LNCaP clone FGC (cell line): ENCODE data around the gene MORC4.
A peak's percentile ranks its signal among the peaks of the same experiment; 100 is the strongest.

ENCODE experiments used
- DNase-seq: peaks from one replicate; pipeline ENCODE4 v3.0.0-alpha.2; 2011; ENCODE audit warnings: low read depth
- H3K4me3 ChIP-seq: 2 replicates; pipeline ENCODE4 v1.5.1; 2011; ENCODE audit warnings: mild to moderate bottlenecking, low read depth, low read length, control low read depth
- TF ChIP-seq, protein P1 (sequence below): IDR thresholded peaks from 2 replicates; pipeline ENCODE4 v1.5.1; 2012; ENCODE audit warnings: mild to moderate bottlenecking; ENCODE audit not compliant: control insufficient read depth, insufficient read depth; ENCODE audit errors: extremely low read depth

MORC4 gene

DNA sequence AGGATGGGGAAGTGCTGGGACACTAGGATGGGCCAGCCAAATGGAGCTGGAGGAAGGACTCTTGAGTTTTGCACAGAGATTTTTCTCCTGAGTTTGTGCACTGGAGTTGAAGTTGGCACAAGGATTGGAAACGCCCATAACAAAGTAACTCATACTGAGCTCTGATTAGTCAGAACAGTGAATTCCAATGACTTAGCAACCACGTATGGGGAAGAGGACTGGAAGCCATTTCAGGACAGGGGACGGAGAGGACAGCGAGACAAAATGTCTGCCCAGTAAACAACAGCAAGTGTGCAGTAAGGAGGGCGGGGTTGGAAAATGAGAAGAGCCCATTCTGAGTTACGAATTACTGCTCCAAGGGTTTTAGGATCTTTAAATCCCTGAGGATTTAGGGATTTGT lies 102.8 kb downstream of the MORC4 start:
- no peak for DNase-seq
- H3K4me3 ChIP-seq, result no peak overlapping the region
- TF ChIP-seq, protein P1, sequence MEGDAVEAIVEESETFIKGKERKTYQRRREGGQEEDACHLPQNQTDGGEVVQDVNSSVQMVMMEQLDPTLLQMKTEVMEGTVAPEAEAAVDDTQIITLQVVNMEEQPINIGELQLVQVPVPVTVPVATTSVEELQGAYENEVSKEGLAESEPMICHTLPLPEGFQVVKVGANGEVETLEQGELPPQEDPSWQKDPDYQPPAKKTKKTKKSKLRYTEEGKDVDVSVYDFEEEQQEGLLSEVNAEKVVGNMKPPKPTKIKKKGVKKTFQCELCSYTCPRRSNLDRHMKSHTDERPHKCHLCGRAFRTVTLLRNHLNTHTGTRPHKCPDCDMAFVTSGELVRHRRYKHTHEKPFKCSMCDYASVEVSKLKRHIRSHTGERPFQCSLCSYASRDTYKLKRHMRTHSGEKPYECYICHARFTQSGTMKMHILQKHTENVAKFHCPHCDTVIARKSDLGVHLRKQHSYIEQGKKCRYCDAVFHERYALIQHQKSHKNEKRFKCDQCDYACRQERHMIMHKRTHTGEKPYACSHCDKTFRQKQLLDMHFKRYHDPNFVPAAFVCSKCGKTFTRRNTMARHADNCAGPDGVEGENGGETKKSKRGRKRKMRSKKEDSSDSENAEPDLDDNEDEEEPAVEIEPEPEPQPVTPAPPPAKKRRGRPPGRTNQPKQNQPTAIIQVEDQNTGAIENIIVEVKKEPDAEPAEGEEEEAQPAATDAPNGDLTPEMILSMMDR, result no peak

DNA sequence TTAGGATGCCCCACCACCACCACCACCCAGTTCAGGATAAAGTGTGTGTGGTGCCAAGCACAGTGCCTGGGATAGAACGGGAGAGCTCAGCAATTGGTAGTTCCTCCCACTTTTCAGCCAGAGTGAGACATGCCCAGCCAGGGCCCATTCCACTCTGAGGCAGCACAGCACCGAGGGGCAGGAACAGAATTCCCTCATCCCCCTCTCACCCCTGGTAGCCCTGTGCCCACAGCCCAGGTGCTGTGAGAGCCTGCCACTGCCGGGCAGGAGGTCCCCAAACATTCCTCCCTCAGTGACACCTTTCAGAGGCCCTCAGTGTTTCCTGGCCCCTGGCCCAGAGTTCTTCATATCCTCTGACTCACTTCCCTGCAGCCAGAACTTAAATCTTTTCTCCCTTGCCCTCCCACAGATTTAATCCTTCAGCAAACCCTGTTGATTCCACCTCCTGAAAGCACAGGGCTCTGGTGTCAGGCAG lies 105.0 kb downstream of the MORC4 start:
- TF ChIP-seq, protein P1, result no peak
- DNase-seq, result no peak
- no peak overlapping the region for H3K4me3 ChIP-seq

DNA sequence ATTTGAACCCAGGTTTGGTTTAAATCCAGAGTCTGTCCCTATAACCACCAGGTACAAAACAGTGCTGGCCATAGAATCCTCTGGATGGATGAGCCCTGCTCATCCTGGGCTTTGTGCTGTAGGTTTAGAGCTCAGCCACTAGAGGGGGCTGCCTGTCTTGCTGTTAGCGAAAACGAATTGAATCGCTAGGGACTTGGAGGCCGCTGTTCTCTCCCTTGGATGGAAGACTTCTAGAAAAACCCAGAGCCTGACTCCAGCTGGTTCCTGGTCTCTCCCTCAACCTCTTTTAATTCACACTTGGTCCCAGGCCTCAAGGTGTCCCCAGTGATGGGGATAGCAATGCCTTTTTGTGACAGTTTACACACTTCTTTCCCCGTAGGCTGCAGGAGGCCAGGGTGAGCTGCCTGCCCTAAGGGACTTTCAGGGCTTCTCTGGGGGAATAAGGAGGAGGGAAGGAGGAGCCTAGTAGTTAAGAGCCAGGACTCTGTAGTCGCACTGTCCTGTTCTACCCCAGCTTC lies 105.6 kb downstream of the MORC4 start:
- peak; percentile 22 for DNase-seq
- TF ChIP-seq, protein P1, result peak; percentile 85
- H3K4me3 ChIP-seq, result no peak overlapping the region

DNA sequence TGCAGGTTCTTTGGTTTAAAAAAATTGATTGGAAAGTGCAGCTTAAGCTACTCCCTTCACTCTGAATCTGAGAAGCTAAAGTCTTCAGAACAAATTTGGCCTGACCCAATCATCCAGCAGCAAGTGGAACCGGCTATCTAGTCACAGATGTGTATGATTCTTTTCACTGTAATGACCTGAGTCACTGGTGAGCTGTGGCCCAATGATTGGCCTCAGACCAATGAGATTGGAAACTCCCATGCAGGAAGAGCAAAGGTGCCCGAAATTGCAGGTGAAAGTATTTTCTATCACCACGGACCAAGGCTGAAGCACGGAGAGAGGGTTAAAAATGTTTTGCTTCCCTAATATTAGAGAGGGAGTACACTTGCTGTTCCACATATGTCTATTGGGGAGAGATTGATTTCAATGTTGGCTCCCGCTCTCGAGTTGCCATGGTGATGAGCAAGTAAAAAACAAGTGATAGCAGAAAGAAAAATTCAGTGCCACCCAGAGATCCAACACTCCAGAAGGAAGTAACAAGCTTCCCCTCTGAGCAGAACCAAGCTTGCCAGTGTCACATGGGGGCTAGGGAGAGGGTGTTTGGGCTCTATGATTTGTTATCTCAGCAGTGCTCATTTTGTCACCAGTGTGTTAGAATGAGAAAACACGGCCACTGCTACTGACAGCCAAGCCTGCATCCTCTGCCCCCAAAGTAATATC lies 108.1 kb downstream of the MORC4 start:
- TF ChIP-seq, protein P1, result no peak
- DNase-seq, result no peak
- H3K4me3 ChIP-seq, result no peak overlapping the region
